Suprapubic skin (tissue), 3 donors: Measurements from ENCODE around the gene SEMA5B.

ENCODE experiments used
- POLR2AphosphoS5 ChIP-seq, 3 donors: sonication (generic); formaldehyde crosslinking; IDR thresholded peaks; one replicate each; pipeline ENCODE4 v1.6.1; 2017; ENCODE audit warnings: antibody characterized with exemption in 3 of 3
- TF ChIP-seq, protein P1 (sequence below), 2 donors: fragments of 200-600 bp in 1 of 2; fragments of 450-650 bp in 1 of 2; sonication (generic) in 1 of 2; IDR thresholded peaks; one replicate each; pipeline ENCODE4 v1.5.1; 2016 to 2019; ENCODE audit warnings: antibody characterized with exemption in 2 of 2, mild to moderate bottlenecking in 1 of 2, moderate library complexity in 1 of 2

DNA sequence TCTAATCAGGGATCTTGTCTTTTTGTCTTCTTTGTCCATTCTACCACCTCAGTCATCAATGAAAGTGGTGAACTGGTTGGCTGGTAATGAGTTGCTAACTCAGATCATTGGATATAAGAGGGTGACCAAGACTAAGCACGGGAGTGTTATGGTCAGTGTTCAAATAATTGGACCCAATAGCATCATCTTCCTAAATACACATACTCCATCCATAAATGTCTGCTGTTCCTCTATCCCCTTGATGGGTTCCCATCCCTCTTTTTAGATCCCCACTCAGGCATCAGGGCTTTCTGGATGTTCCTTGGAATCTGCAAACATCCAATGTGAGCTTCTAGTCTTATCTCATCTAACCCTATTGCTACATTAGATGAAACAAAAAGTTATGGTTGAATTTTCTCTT is 3.5 kb downstream of the SEMA5B start:
- TF ChIP-seq POLR2AphosphoS5 (IDR thresholded peaks at IDR 0.05): no peak
- TF ChIP-seq, protein P1, sequence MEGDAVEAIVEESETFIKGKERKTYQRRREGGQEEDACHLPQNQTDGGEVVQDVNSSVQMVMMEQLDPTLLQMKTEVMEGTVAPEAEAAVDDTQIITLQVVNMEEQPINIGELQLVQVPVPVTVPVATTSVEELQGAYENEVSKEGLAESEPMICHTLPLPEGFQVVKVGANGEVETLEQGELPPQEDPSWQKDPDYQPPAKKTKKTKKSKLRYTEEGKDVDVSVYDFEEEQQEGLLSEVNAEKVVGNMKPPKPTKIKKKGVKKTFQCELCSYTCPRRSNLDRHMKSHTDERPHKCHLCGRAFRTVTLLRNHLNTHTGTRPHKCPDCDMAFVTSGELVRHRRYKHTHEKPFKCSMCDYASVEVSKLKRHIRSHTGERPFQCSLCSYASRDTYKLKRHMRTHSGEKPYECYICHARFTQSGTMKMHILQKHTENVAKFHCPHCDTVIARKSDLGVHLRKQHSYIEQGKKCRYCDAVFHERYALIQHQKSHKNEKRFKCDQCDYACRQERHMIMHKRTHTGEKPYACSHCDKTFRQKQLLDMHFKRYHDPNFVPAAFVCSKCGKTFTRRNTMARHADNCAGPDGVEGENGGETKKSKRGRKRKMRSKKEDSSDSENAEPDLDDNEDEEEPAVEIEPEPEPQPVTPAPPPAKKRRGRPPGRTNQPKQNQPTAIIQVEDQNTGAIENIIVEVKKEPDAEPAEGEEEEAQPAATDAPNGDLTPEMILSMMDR (IDR thresholded peaks at IDR 0.05): no peak
